Activated CD8-positive, alpha-beta T cell treated with anti-CD3 and anti-CD28 coated beads for 36 hours (primary cell): Measurements from ENCODE around the gene MFAP4. TPM values are rescaled to one million over a fixed set of nuclear protein-coding genes. Genes with fewer than 3 reads are reported as not detected.

Source experiments
- ATAC-seq: fragments of 200-7000 bp; cut with Tn5 transposase; one replicate; pipeline ENCODE4 v1.10.0; 2021; ENCODE audit warnings: mild to moderate bottlenecking, moderate library complexity
- CTCF ChIA-PET: fragments of 350-600 bp; sonication (Branson Sonifier 250); formaldehyde crosslinking; loops from one replicate; lab custom pipeline; 2021; ENCODE audit warnings: antibody characterized with exemption; lab: Charles Lee
- POLR2A ChIA-PET: fragments of 350-600 bp; sonication (Branson Sonifier 250); formaldehyde crosslinking; loops from one replicate; lab custom pipeline; 2021; ENCODE audit warnings: antibody characterized with exemption; lab: Charles Lee
- DNase-seq: peaks from one replicate; pipeline ENCODE4 v3.0.0-alpha.2; 2020
- H3K27ac Mint-ChIP-seq: one replicate; pipeline ENCODE4 v1.8.0; 2021; ENCODE audit warnings: mild to moderate bottlenecking, mixed read lengths
- H3K27me3 Mint-ChIP-seq: one replicate; pipeline ENCODE4 v1.8.0; 2021; ENCODE audit warnings: mixed read lengths
- H3K36me3 Mint-ChIP-seq: one replicate; pipeline ENCODE4 v1.8.0; 2021; ENCODE audit warnings: low read depth, mixed read lengths
- H3K4me1 Mint-ChIP-seq: one replicate; pipeline ENCODE4 v1.8.0; 2021; ENCODE audit warnings: low read depth, mixed read lengths
- H3K4me3 Mint-ChIP-seq: one replicate; pipeline ENCODE4 v1.8.0; 2021; ENCODE audit warnings: mild to moderate bottlenecking, moderate library complexity, mixed read lengths
- H3K9me3 Mint-ChIP-seq: one replicate; pipeline ENCODE4 v1.8.0; 2021; ENCODE audit warnings: mixed read lengths
- CTCF ChIP-seq: fragments of 200-600 bp; IDR thresholded peaks from one replicate; pipeline ENCODE4 v1.8.0; 2022; ENCODE audit warnings: antibody characterized with exemption, mild to moderate bottlenecking
- intact Hi-C: fragments of 100-400 bp; cut with micrococcal nuclease; formaldehyde crosslinking; loops from one replicate; pipeline ENCODE4 v1.10.0; 2022
- total RNA-seq, 2 experiments: library from RNA; stranded (reverse); gene quantifications; one replicate each; pipeline ENCODE4 v1.2.3, GENCODE V29; 2021

The MFAP4 gene
- total RNA-seq, 2 experiments from 2014 or later, result 0.47 to 0.70 TPM

GRCh38 chr17:19338031-19338990 is 48.7 kb downstream of the MFAP4 start:
- POLR2A ChIA-PET, result no interaction called here
- Mint-ChIP-seq H3K36me3 (no peaks in the 10 kb centered on the region), H3K4me1 (no peaks in the 10 kb centered on the region), H3K27ac (no peak overlapping the region), H3K4me3 (no peak overlapping the region), H3K27me3 (peaks cover 28% of the 10 kb centered on the region), H3K9me3 (no peaks in the 10 kb centered on the region)
- ATAC-seq (peak; percentile 93), DNase-seq (peak; percentile 80)
- intact Hi-C loops, result no loop called here
- peak; percentile 76 for TF ChIP-seq CTCF
- CTCF ChIA-PET, result interaction anchor here (0.6 to 2.0 kb wide), 16 partner anchors 12 to 109 kb away, joined by 3 to 11 read pairs (median 4); partner anchors contain the start of gene B9D1

- DNase-seq (no peak), ATAC-seq (no peak)
- Mint-ChIP-seq H3K36me3 (no peaks in the 10 kb centered on the region), H3K4me3 (no peak overlapping the region), H3K27ac (no peak overlapping the region), H3K9me3 (no peaks in the 10 kb centered on the region), H3K27me3 (peaks cover 28% of the 10 kb centered on the region), H3K4me1 (peaks cover 2% of the 10 kb centered on the region)
- intact Hi-C loops, result no loop called here
- no peak for TF ChIP-seq CTCF
- CTCF ChIA-PET, result interaction anchor here (1.0 to 2.0 kb wide), 9 partner anchors 13 to 110 kb away, joined by 3 to 11 read pairs (median 5); no protein-coding TSS in a partner anchor
- POLR2A ChIA-PET, result no interaction called here
Measured at GRCh38 chr17:19337712-19338023, 49.3 kb downstream of the MFAP4 start.

GRCh38 chr17:19336938-19337711 is 49.9 kb downstream of the MFAP4 start:
- Mint-ChIP-seq H3K36me3 (no peaks in the 10 kb centered on the region), H3K27me3 (peaks cover 28% of the 10 kb centered on the region), H3K4me3 (no peak overlapping the region), H3K4me1 (peaks cover 4% of the 10 kb centered on the region), H3K9me3 (no peaks in the 10 kb centered on the region), H3K27ac (no peak overlapping the region)
- CTCF ChIA-PET, result interaction anchor here (1.1 to 2.0 kb wide), 7 partner anchors 13 to 89 kb away, joined by 3 to 11 read pairs (median 5); no protein-coding TSS in a partner anchor
- no peak for TF ChIP-seq CTCF
- intact Hi-C loops, result no loop called here
- POLR2A ChIA-PET, result no interaction called here
- ATAC-seq, result no peak
- no peak for DNase-seq

GRCh38 chr17:19335951-19336631 is 50.9 kb downstream of the MFAP4 start:
- ATAC-seq (no peak), DNase-seq (no peak)
- H3K4me3 Mint-ChIP-seq, result no peak overlapping the region
- CTCF ChIA-PET, result no interaction called here
- H3K4me1 Mint-ChIP-seq, result peaks cover 4% of the 10 kb centered on the region
- POLR2A ChIA-PET, result no interaction called here
- TF ChIP-seq CTCF, result no peak
- no peaks in the 10 kb centered on the region for H3K36me3 Mint-ChIP-seq
- H3K9me3 Mint-ChIP-seq, result no peaks in the 10 kb centered on the region
- peaks cover 23% of the 10 kb centered on the region for H3K27me3 Mint-ChIP-seq
- intact Hi-C loops, result no loop called here
- no peak overlapping the region for H3K27ac Mint-ChIP-seq
